Measurements from ENCODE around the gene IGF1R.

Gene IGF1R

DNA sequence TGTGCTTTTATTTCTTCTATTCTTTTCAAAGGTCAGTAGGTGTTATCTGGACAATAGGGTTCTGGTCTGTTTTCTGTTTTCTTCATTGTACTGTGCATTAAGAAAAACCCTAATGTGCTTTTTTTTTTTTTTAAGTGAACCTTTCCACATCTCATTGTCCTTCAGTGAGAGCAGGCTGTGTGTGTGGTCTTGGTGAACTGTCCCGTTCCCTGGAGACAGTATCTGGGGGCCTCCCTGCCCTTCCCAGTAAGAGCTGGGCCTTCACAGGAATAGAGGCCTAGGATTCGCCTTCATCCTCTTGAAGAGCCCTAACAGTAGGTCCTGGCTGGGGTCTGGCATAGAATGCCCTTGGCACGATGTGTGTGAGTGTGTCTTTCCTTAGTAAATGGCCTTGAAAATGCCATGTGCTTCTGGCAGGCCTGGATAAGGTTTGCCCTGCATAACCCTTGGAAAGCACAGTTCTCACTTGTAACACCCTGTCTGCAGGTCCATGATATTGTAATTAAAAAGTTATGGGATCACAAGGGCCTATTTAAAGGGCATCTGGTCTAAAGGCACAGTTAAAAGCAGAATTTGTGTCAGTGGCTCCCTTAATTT is 81.2 kb downstream of the IGF1R start:
- DNase-seq = no peak

DNA sequence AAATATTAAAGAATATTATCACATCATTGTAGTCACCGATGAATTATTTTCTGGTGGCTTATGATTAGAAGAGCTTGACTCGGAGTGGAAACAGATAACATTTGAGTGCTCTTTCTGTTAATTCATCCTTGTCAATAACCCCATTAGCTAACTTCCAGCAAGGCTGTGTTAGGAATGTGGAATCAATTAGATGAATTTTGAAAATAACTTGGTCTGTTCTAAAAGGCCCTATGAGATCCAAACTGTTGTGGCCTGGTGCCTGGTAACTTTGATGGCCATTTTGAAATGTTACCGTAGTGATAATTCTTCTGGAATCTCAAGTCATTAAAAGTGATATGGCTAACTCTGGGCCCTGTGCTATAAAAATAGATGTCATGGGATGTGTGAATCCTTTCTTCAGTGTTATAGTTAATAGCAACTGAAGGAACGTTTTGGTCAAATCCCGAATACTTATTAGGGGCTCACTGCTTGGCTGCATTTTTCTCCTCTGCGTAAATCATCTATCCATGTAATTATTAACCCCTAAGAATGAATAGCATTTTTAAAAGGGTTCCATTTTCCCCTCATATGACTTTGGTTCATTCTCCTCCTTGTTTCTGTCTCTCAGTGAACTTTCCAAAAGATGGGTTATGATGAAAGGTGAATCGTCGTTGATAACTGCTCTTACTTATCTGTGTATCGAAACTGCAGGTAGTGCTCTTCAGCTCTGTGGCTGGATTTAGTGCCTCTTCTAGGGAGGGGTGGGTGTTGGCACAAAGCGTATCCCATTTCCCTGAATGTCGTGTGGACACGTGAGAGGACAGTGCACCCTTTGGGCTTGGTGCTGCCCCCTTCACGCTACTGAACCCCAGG is 82.7 kb downstream of the IGF1R start:
- DNase-seq = no peak

DNA sequence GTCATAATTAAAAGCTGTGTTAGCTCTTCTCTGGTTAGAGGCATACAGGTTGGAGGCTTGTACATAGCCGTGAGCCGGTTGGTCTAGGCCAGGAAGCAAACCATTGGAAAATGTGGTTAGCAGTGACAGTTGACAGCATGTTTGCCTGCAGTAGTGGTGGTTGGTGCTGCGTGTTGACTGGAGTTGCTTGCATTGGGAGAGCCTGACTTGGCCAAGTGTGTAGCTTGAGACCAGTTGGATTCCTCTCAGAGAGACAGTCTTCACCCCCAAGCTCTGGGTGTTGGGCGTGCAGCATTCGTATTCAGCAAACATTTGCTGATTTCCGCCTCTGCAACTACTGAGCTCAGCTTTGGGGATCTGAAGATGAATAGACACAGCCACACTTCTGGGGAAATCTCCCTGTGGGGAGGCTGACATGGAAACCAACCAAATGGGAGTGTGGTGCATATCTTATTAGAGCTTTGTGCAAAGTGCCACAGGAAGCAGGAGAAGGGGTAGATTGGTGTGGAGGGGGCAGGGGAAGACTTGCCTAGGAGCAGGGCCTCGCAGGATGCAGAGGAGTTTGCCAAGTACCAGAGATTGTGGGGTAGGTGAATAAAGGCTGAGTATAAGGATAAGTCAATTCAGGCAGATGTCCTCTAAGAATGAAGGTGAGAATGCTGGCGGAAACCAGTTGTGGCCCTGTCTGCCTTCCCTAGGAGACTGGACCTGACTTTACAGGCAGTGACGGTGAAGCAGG is 83.5 kb downstream of the IGF1R start:
- no peak for DNase-seq

DNA sequence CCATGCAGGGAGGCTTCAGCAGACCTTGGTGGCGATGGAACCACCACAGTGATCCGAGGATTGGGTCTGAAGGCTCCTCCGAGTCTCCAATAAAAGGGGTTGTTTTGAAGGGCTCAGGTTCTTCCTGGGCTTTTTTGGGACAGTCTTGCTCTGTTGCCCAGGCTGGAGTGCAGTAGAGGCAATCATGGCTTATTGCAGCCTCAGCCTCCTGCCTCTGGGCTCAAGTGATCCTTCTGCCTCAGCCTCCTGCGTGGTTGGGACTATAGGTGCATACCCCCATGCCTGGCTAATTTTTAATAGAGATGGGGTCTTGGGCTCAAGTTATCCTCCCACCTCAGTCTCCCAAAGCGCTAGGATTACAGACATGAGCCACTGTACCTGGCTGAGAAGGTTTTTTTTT is 84.8 kb downstream of the IGF1R start:
- DNase-seq = no peak

DNA sequence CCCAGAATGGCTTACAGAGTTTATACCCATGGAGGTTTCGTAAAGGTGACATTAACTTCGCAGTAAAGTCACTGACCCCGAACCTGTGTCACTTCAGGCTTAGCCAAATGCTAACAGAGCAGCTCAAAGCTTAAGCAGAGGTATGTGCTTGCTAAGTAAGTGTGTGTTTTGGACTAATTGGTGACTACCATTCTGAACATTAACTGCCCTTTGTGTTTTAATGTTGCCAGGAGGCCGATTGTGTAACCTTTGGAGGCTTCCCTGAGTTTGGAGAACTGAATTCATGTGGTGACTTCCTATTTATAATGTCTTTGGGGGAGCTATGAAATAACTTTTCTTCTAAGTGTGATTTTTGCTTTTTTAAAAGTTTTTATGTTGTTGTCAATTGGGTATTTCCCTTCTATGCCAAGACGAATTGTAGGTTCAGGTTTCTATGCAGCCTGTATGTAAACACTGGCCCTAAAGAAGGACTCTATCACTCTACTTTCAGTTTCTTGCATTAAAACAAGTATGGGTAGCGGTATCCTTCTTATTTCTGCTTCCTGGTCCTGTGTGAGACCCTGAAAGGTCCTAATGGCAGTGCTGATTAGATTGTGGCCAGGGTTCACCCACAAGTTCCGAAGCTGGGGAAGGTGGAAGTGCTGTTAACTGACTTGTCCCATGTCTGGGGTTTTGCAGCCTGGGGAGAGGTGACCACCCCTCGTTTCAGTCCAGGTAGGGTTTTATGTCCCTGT is 86.3 kb downstream of the IGF1R start:
- DNase-seq = no peak

DNA sequence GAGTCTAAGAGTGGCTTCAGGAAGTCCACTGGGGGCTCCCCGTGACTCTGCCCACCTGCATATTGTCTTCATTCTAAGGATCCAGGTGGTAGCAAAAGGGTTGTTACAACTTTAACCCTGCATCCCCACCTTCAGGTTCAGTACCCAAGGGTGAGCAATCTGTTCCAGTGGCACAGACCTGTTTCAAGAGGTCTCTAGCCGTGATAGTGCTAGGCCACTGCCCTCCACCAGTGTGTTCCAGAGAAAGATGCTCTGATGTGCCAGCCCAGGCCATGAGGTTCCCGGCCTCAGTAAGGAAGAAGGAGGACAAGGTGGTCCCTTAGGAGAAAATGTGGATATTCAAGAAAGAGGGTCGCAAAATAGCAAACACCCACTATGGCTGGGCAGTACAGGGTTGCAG is 87.0 kb downstream of the IGF1R start:
- no peak for DNase-seq

DNA sequence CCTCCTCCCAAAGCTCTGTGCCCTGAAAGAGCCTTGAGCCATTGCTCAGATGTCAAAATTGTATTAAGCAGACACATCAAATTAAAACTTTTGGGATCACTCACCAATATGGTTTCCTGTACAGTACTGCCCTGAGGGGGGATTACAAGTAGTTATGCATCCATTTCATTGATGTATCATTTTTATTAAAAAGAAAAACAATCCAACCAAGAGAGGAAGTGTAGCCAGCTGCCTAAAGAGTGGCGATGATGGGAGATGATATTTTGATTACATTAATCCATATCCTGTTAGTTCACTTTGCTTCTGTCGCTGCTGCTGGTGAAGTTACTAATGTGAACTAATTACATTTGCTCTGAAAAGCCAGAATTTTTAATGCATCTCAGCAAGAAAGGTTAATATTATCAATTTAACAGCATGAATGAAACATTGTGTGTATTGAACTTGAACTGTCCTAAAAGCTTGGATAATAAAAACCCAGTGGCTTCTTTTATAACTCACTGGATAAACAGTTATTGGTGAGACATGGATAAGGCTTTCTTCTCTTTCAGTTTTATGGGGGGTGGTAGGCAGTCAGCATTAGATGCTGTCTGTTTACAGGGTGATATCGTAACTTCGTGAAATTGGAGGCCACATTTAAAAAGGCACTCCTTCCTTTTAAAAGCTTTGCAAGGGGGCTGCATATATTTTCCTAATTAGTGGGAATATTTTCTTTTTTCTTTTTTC is 87.7 kb downstream of the IGF1R start:
- DNase-seq = no peak

DNA sequence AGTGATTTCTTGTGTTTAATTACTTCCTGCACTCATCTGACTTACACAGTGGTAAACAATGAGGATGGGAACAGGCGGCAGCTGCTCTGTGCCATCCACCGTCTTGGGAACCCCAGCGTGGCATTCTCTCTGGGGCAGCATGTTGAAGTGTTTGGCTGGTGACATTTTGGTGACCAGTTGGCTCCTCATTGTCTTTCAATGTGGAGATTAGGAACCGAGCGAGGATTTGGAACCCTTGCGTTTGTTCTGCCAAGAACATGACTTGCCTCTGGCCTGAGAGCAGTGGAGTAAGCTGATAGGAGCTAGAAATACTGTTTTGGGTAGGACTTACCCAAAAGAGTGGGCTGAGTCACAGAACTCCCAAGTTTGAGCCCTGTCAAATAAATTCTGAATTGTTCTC is 88.8 kb downstream of the IGF1R start:
- no peak for DNase-seq

DNA sequence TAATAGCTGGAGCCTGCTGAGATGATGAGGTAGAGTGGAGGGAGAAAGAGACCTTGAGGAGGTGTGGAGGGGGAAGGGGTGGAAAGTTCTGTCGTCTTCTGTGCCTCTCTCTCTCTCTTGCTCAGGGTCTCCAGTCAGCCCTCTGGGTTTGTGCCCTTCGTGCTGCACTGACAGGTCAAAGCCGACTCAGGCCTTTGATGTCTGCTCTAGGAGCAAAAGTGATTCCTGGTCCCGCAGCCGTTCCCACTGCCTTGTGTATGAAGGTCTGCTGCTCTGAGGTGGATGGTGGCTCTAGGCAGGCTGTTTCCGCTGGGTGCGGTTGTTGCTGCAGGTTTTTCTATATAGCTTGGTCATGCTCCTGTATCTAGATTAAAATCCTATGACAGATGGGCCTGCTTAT is 89.4 kb downstream of the IGF1R start:
- DNase-seq = no peak

DNA sequence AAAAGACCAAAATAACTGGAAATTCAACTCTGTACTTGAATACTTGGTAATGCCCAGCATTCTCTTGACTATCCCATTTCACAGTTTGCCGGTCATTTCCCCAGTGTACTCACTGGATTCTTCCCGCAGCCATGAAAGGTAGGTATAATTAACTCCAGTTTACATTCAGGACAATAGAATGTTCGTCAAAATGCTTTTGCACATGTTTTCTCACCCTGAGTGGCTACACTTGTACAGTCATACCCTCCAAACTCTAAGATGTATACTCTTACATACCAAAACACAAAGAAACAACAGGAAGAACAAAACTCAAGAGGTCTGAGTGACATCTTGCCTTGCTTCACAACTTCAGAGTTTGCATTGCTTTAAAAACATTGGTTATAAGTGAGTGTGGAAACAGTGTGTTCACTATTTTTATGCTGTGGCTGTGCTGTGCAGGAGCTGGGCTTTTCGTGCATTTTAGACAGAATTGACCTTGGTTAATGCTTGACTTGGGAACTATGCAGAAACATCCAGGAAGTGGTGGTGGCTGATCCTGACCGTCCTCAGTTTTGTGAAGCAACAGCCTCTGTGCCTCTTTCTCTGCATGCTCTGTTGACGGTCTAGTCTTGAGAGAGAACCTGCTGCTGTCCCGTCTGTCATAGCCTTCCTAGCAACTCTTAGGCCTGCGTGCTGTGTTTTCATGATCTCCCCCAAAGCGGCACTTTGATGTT is 90.5 kb downstream of the IGF1R start:
- DNase-seq = no peak

DNA sequence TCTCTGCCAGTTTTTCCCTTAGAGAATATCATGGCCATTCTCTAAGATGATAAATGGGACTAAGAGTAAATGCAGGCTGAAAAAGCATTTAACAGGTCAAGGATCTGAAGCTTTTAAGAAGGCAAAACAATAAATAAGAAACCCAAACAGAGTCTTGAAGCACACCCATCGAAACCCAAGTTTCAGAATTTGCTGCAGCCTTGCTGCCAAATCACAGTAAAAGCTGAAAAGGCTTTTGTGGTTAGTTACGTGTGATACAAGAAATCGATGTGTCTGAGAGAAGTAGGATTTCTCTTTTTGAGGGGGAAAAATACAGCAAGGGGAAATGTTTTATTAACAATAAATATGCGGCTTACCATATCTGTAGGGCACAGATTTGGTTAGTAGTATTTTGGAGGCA is 92.0 kb downstream of the IGF1R start:
- DNase-seq = no peak

DNA sequence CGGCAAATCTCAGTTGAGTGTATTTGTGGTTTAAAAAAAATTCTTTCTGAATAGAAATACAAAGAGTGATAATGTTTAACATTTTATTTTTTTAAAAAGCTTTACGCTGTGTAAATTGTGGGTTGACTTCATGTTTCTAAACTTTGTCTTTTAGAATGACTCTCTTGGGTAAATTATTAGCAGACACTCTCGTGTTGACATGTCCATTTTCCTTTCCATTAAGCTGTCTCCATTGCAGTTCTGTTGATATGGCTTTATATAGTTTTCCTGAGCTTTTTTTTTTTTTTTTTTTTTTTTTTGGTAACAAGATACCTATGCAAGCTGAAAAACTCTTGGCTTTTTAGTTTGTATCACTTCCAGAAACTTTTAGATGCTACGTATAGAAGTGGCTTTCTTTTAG is 92.6 kb downstream of the IGF1R start:
- DNase-seq = no peak

DNA sequence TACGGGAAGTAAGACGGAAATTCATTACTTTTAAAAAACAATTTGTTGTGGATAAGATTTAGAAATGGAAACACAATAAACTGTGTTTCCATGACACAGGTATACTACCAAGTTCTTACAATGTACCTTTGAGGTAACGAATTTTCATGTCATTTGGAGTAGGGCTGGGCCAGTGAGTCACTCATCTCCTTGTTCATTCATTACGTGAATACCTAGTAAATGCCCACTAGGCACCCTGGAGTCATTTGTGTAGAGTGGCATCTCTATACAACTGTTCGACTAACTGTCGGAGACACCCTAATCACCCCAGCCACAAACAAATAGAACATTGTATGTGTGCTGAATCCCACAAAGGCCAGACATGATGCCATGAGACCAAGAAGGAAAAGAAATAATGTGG is 94.8 kb downstream of the IGF1R start:
- no peak for DNase-seq

DNA sequence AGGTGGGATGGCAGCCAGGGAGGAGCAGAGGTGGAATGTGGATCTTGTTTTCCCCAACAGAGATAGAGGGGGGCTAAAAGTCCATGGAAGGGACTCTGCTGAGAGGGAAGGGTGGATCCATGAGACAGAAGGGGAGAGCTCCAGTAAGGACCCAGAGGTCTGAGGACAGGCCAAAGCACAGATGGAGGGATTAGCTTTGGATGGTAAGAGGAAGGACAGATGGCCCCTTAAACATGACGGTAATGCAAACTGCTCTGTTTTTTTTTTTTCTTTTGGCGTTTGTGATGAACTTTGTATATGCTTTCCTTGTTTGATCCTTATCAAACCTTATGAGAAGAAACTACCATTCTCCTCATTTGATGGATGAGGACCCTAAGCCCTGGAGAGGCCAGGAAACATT is 96.2 kb downstream of the IGF1R start:
- DNase-seq = no peak

DNA sequence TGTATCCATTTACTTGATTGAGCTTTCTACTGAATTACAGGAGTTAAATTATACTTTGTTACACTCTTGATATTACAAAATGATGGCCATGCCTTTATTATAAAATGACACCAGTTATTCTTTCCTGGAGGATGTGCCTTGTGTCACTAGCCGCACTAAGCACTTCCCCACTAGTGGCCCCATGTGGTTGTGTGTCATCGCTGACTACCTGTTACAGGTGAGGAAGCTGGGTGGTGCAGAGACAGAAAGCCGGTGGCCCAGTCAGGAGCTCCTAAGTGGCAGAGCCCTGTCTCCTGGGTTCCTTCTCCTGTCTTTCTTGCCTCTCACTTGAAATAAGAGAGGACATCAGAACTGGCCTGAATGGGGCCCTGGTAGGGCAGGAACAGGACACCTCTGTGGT is 96.8 kb downstream of the IGF1R start:
- no peak for DNase-seq

DNA sequence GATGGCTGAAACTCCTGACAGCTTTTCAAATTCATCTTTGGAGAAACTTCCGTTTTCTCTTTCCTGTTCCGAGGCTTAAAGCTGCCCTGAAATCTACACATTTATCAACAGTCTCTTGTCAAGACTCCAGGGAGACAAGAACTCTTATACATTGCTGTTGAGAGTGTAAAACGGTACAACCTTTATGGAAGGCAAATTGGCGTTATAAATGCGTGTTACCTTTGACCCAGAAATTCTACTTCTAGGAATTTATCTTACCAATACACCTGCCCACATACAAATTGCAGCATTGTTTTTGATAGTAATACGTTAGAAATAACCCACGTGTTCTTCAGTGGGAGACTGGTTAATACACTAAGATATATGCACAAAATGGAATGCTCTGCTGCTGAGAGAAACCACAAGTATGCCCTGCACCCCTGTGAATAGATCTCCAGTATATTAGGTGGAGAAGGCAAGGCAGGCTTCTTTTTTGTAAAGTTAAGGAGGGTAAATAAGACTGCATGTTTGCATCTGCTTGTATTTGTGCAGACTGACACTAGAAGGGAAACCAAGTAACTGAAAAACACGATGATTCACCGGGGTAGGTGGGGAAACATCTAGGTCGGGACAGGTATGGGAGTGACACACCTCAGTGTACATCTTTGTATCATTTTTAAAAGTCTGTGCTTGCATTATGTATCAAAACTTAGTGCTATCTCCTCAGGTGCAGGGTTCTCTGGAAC is 97.5 kb downstream of the IGF1R start:
- no peak for DNase-seq

DNA sequence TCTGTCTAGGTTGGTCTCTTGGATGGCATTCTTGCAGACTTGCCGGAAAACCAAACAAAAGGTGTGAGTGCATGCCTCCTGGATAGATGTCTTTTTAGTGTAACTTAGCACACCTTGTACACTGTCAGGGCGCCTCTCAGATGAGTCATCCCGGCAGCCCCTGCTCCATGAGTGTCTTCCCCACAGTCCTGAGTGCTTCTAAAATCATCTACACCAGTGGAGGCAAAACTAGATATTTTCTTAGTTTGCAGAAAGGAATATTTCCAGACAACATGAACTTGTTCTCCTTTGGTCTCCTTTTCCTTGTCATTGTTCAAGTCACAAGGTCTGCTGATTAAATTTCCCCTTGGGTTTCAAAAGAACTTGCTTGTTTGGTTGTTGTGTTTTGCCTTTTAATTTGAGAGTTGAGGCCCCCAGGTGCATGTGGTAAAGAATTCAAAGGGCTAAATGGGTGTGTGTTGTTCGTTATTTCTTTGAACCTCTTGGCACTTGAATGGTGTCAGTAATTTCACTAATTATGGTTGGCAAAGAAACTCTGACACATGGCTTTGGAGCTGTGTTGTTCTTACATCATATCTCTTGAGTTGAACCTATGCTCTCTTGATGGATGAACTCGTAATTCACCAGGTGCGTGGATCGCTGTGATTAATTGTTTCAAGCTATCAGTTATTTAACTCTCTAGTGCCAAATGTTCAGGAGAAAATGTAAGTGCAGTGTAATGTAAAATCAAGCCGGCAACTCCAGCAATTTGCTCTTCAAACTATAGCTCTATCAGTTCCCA is 98.2 kb downstream of the IGF1R start:
- DNase-seq = no peak

DNA sequence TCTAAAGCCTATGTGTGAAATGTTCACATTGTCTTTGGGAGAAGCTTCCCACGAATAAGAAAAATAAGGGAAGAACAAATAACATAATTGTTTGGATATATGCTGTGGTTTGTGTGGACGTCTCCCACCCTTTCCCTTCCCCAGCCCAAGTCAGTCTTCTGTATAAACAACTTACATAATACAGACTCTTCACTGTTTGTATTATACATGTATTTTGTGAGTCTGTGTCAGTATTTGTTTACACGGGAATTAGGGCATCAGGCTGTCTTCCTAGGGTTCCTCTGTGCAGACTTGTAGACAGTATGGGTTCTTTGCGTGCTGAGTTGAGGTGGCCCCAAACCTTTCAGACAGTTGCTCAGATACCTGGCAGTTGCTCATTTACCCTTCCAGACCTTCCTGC is 103.4 kb downstream of the IGF1R start:
- no peak for DNase-seq

DNA sequence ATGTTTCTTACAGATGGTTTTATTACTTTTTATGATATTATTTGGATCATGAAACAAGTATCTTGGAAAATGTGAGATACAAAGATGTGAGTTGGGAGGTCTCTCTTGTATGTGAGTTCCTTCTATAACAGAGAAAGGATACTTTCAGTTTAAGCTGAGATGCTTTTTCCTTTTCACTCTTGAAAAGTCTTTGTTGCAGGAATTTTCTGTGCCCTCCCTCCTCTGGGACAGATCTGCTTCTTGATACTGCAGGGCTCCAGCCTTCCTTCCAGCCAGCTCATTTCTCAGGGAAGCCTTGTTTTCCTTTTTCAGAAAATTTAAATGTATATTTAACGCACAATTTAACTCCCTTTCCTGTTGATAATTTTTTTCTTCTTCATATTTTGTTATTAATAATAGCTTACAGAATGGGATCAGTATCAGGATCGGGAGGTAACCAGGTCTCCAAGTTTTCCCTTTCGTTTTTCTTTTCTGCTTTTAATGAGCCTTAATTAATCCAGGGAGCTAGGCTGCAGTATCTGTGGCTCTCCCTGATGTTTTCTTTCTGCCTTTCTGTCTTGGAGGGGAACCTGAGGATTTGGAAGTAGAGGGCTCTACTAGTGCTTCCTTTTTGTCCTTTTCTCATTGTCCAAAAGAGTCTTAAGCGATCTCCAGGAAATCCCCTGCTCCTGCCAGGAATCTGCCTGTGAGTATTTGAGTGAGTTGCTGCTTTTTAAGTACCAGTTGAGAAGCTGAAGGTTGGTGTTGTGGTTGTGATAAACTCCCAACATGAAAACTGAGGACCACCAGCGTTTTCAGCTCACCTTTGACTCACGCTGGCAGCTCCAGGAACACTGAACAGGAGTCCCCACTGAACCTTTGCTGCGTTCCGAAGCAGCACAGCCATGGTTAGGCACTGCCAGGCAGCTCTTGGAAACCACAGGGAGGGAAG is 105.7 kb downstream of the IGF1R start:
- no peak for DNase-seq
